BJ (cell line): ENCODE measurements around the gene DEGS1. TPM values are rescaled to one million over a fixed set of nuclear protein-coding genes. Genes with fewer than 3 reads are reported as not detected.

Source experiments
- CTCF ChIA-PET: fragments of 350-600 bp; formaldehyde crosslinking; extraction: SDS; loops from one replicate; lab custom pipeline; 2021; ENCODE audit warnings: antibody characterized with exemption, inconsistent platforms; lab: Yijun Ruan, JAX
- POLR2A ChIA-PET: fragments of 300-600 bp; sonication (Branson Sonifier 250); formaldehyde crosslinking; extraction: SDS; loops from one replicate; lab custom pipeline; 2021; ENCODE audit warnings: antibody characterized with exemption; lab: Charles Lee
- DNase-seq: peaks from one replicate; pipeline ENCODE4 v3.0.0-alpha.2; 2011; ENCODE audit warnings: low read depth
- H3K27me3 ChIP-seq: 2 replicates; pipeline ENCODE4 v1.6.0; 2011; ENCODE audit warnings: low read length; ENCODE audit not compliant: control insufficient read depth, insufficient read depth
- H3K36me3 ChIP-seq: 2 replicates; pipeline ENCODE4 v1.5.1; 2011; ENCODE audit warnings: low read length; ENCODE audit not compliant: control insufficient read depth, insufficient read depth
- H3K4me3 ChIP-seq: 2 replicates; pipeline ENCODE4 v1.5.1; 2011; ENCODE audit warnings: low read depth, mild to moderate bottlenecking, control low read depth, low read length
- CTCF ChIP-seq: IDR thresholded peaks from 2 replicates; pipeline ENCODE4 v1.5.1; 2011; ENCODE audit warnings: low read depth, mild to moderate bottlenecking, control low read depth, inconsistent platforms, low read length, moderate library complexity; ENCODE audit not compliant: insufficient read depth
- polyA plus RNA-seq: library from polyadenylated mRNA; depleted of rRNA; stranded (reverse); fragments of >200 nt; gene quantifications from 2 replicates; pipeline ENCODE4 v1.2.3, GENCODE V29; 2011

Gene DEGS1
- polyA plus RNA-seq, 1 experiment: 77.2 TPM

GRCh38 chr1:224162768-224163167 is 20.3 kb upstream of the DEGS1 start:
- H3K4me3 ChIP-seq: no peak overlapping the region
- H3K27me3 ChIP-seq: no peaks in the 10 kb centered on the region
- CTCF ChIA-PET: interaction anchor here (1.4 kb wide), 1 partner anchor 9 kb away, joined by 4 read pairs; no protein-coding TSS in a partner anchor
- no peak for TF ChIP-seq CTCF
- DNase-seq: no peak
- H3K36me3 ChIP-seq: peaks cover 2% of the 10 kb centered on the region; the same call in 1 of the 2 replicates
- POLR2A ChIA-PET: no interaction called here

- Histone ChIP-seq H3K4me3 (no peak overlapping the region), H3K36me3 (peaks cover 2% of the 10 kb centered on the region; the same call in 1 of the 2 replicates), H3K27me3 (no peaks in the 10 kb centered on the region)
- TF ChIP-seq CTCF: no peak
- DNase-seq: no peak
- ChIA-PET POLR2A (no interaction called here), CTCF (interaction anchor here (1.4 kb wide), 1 partner anchor 10 kb away, joined by 4 read pairs; no protein-coding TSS in a partner anchor)
These were observed 19.7 kb upstream of the DEGS1 start for GRCh38 chr1:224163311-224163710.

- H3K27me3 ChIP-seq: no peaks in the 10 kb centered on the region
- POLR2A ChIA-PET: no interaction called here
- no peak for TF ChIP-seq CTCF
- H3K4me3 ChIP-seq: no peak overlapping the region
- DNase-seq: no peak
- CTCF ChIA-PET: interaction anchor here (0.6 to 1.2 kb wide), 3 partner anchors 9 to 16 kb away, joined by 3 to 5 read pairs (median 3); no protein-coding TSS in a partner anchor
- H3K36me3 ChIP-seq: no peaks in the 10 kb centered on the region
These were observed 14.1 kb upstream of the DEGS1 start for GRCh38 chr1:224168859-224169380.

- CTCF ChIA-PET: interaction anchor here (0.7 to 1.3 kb wide), 4 partner anchors 9 to 164 kb away, joined by 3 to 4 read pairs (median 3); no protein-coding TSS in a partner anchor
- Histone ChIP-seq H3K27me3 (no peaks in the 10 kb centered on the region), H3K4me3 (no peak overlapping the region), H3K36me3 (no peaks in the 10 kb centered on the region)
- DNase-seq: no peak
- no peak for TF ChIP-seq CTCF
- POLR2A ChIA-PET: no interaction called here
These were observed 13.2 kb upstream of the DEGS1 start for GRCh38 chr1:224169718-224170270.

GRCh38 chr1:224170343-224170742 is 12.7 kb upstream of the DEGS1 start:
- POLR2A ChIA-PET: no interaction called here
- CTCF ChIA-PET: interaction anchor here (0.6 to 1.3 kb wide), 5 partner anchors 8 to 163 kb away, joined by 3 to 4 read pairs (median 3); no protein-coding TSS in a partner anchor
- Histone ChIP-seq H3K36me3 (no peaks in the 10 kb centered on the region), H3K27me3 (no peaks in the 10 kb centered on the region), H3K4me3 (no peak overlapping the region)
- DNase-seq: no peak
- TF ChIP-seq CTCF: no peak
